Spleen (tissue), 11 donors: ENCODE data around the gene NOSIP. TPM values are rescaled to one million over a fixed set of nuclear protein-coding genes. Genes with fewer than 3 reads are reported as not detected.

Source experiments
- DNase-seq: peaks from one replicate; pipeline ENCODE4 v3.0.0-alpha.2; 2020
- H3K27ac ChIP-seq, 8 donors: fragments of 200-600 bp; sonication (generic) in 7 of 8; 1 replicate in 4 of 8; 2 replicates in 4 of 8; pipeline versions ENCODE4 v1.5.0 to v1.8.0; 2016 to 2021; ENCODE audit warnings: inconsistent platforms in 4 of 8, mild to moderate bottlenecking in 4 of 8, moderate library complexity in 1 of 8
- H3K27me3 ChIP-seq, 7 donors: fragments of 200-600 bp; sonication (generic) in 6 of 7; replicated peaks in 1 of 7; 1 replicate in 4 of 7; 2 replicates in 3 of 7; pipeline versions ENCODE4 v1.5.0 to v1.8.0; 2016 to 2021; ENCODE audit warnings: inconsistent platforms in 3 of 7, mild to moderate bottlenecking in 1 of 7
- H3K36me3 ChIP-seq, 6 donors: fragments of 200-600 bp; sonication (generic) in 5 of 6; 1 replicate in 4 of 6; 2 replicates in 2 of 6; pipeline versions ENCODE4 v1.5.0 to v1.8.0; 2016 to 2021; ENCODE audit warnings: inconsistent platforms in 2 of 6
- H3K4me1 ChIP-seq, 6 donors: fragments of 200-600 bp; sonication (generic) in 5 of 6; 1 replicate in 3 of 6; 2 replicates in 3 of 6; pipeline versions ENCODE4 v1.5.0 to v1.8.0; 2016 to 2021; ENCODE audit warnings: inconsistent platforms in 3 of 6
- H3K4me3 ChIP-seq, 8 donors: fragments of 200-600 bp; sonication (generic) in 7 of 8; 1 replicate in 4 of 8; 2 replicates in 4 of 8; pipeline versions ENCODE4 v1.5.0 to v1.8.0; 2016 to 2021; ENCODE audit warnings: inconsistent platforms in 4 of 8, mild to moderate bottlenecking in 4 of 8, moderate library complexity in 2 of 8
- H3K9me3 ChIP-seq, 8 donors: fragments of 200-600 bp; sonication (generic) in 7 of 8; 1 replicate in 4 of 8; 2 replicates in 4 of 8; pipeline versions ENCODE4 v1.5.0 to v1.8.0; 2016 to 2021; ENCODE audit warnings: inconsistent platforms in 4 of 8
- POLR2A ChIP-seq, 3 donors: fragments of 450-650 bp; IDR thresholded peaks; one replicate each; pipeline ENCODE4 v1.5.1; 2017; ENCODE audit warnings: antibody characterized with exemption in 3 of 3, mild to moderate bottlenecking in 1 of 3
- POLR2AphosphoS5 ChIP-seq, 3 donors: sonication (generic); formaldehyde crosslinking; IDR thresholded peaks; one replicate each; pipeline ENCODE4 v1.5.1; 2017; ENCODE audit warnings: antibody characterized with exemption in 3 of 3
- WGBS, 5 donors: extraction: QIAGEN DNeasy Blood & Tissue Kit in 3 of 5; methylation state at CpG; one replicate each; pipeline versions ENCODE4 v1.1.5 to v1.1.7; 2013 to 2018; 5-methylcytosine and 5-hydroxymethylcytosine counted together
- intact Hi-C: fragments of 100-400 bp; cut with DNase I; formaldehyde crosslinking; loops from one replicate; pipeline ENCODE4 v1.15.0; 2023; ENCODE audit warnings: low total_unique reads
- polyA plus RNA-seq, 3 donors: library from polyadenylated mRNA; stranded (reverse); fragments of 200-250 nt; gene quantifications; one replicate each; pipeline ENCODE4 v1.2.1, GENCODE V29; 2013
- total RNA-seq, 7 donors: library from RNA; depleted of rRNA in 3 of 7; stranded (reverse); fragments of >200 nt in 3 of 7; fragmentation: NEBNext Ultra II Directional in 4 of 7; extraction: Animal tissue kit (Norgen Biotek cat#: 25700) in 4 of 7; gene quantifications; one replicate each; pipeline versions ENCODE4 v1.1.0 to v1.2.1, GENCODE V29; 2016 to 2021
- TF ChIP-seq, protein P1 (sequence below), 11 experiments: fragments of 200-600 bp in 7 of 11; fragments of 450-650 bp in 4 of 11; sonication (generic) in 4 of 11; IDR thresholded peaks in 8 of 11; conservative IDR thresholded peaks in 3 of 11; 1 replicate in 7 of 11; 2 replicates in 4 of 11; pipeline versions ENCODE4 v1.4.0 to v1.8.0; 2016 to 2021; ENCODE audit warnings: antibody characterized with exemption in 11 of 11, inconsistent platforms in 4 of 11, mild to moderate bottlenecking in 1 of 11
- donor health status: healthy with polysubstance abuse.
- donor health status: DM: no; HTN: no; CAD: no; lungs with moderate emphysema.
- donor health status: DM: no; HTN: no; CAD: no.
- donor health status: Bipolar disorder and iron deficiency.
- donor health status: healthy.
- donor health status: DM: no; HTN: no; CAD: no.
- donor health status: DM: yes; HTN: yes; CAD: no.

NOSIP gene
- total and polyA plus RNA-seq, 10 donors, result 58.6 to 152 (median 71.7) TPM

DNA sequence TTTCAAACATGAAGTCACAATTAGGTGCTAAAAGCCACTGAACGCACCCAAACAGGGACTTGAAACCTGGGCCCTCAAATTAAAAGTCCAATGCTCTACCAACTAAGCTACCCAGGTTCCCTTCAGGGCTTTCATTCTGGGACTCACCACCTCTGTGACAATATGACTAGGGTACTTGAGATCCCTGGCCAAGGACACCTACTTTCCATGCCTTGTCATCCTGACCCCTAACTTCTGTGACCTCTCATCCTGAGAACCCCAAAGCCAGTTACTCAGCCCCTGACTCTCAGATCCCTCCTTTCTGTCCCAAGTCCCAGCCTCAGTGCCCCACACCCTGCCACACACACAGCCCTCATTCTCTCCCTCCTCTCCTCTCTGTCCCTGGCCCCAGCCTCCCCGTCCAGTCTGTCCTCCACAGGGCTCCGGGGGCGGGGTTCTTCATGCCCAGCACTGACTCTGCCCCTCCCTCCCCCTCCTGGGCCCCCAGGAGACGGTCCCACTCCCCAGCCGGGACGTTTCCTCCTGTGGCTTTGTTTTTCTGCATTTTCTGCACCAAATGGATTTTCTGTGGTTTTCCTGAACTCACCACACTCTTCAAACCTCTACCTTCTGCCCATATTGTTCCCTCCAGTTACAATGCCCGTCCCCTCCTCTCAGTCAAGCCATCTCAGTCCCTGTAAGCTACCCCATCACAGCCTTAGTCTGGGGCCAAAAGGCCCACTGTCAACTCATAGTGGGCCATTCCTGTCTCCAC is 45.5 kb downstream of the NOSIP start:
- peak overlapping the region in 1 of 8 donors; percentile 64 for H3K27ac ChIP-seq
- H3K36me3 ChIP-seq, result peaks cover 0 to 69% (median 12%) of the 10 kb centered on the region in 6 donors
- H3K27me3 ChIP-seq, result no peaks in the 10 kb centered on the region
- intact Hi-C loops, result no loop called here
- TF ChIP-seq, protein P1, sequence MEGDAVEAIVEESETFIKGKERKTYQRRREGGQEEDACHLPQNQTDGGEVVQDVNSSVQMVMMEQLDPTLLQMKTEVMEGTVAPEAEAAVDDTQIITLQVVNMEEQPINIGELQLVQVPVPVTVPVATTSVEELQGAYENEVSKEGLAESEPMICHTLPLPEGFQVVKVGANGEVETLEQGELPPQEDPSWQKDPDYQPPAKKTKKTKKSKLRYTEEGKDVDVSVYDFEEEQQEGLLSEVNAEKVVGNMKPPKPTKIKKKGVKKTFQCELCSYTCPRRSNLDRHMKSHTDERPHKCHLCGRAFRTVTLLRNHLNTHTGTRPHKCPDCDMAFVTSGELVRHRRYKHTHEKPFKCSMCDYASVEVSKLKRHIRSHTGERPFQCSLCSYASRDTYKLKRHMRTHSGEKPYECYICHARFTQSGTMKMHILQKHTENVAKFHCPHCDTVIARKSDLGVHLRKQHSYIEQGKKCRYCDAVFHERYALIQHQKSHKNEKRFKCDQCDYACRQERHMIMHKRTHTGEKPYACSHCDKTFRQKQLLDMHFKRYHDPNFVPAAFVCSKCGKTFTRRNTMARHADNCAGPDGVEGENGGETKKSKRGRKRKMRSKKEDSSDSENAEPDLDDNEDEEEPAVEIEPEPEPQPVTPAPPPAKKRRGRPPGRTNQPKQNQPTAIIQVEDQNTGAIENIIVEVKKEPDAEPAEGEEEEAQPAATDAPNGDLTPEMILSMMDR (IDR thresholded peaks at IDR 0.05 in 8 of 11, conservative IDR thresholded peaks at IDR 0.05 in 3 of 11), result no peak
- TF ChIP-seq POLR2A (IDR thresholded peaks at IDR 0.05) (no peak), POLR2AphosphoS5 (IDR thresholded peaks at IDR 0.05) (no peak)
- peaks cover 13 to 50% (median 39%) of the 10 kb centered on the region in 6 donors for H3K4me1 ChIP-seq
- no peak for DNase-seq
- H3K9me3 ChIP-seq, result no peaks in the 10 kb centered on the region
- WGBS, 5 donors, result 20 to 45% (median 35%) methylated on average over 8 of the region's 8 CpGs
- peak overlapping the region in 4 of 8 donors; percentile 64 to 85 (median 70) for H3K4me3 ChIP-seq

DNA sequence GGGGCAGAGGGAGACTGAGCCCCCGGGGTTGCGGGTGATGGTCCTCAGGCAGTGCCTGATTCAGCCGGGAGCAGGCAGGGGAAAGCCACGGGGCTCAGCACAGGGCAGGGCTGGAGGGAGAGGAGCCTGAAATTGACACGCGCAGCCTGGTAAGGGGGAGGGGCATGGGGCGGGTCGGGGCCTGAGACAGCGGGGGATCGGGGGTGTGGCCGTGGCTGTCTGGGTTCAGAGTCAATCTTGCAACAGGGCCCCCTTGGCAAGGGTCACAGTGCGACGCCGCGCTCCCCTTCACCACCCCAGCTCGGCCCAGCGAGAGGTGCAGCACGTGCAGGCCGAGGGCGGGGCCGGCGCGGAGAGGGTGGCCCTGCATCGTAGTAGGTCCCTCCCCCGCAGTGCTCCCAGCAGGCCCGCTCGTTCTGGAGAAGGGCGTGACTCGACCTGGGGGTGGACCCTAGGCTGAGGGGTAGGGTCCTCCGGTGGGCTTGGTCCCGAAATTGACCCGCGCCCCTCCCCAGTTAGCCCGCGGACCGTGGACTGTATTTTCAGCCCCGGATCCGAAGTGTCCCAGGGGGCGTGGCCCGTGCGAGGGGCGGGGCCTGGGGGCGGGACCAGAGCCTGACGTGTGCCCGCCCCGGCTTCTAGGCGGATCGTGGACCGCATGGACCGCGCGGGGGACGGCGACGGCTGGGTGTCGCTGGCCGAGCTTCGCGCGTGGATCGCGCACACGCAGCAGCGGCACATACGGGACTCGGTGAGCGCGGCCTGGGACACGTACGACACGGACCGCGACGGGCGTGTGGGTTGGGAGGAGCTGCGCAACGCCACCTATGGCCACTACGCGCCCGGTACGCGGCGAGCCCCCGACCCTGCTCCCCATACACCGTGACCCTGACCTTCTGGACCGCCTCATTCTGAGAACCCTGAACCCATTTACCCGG is 46.5 kb downstream of the NOSIP start:
- H3K27ac ChIP-seq, result peak overlapping the region in 4 of 8 donors; percentile 24 to 64 (median 58)
- peak overlapping the region; percentile 60 to 85 (median 68) for H3K4me3 ChIP-seq
- 1 to 4% (median 2%) methylated on average over 26 to 87 of the region's 87 CpGs for WGBS, 5 donors
- intact Hi-C loops, result no loop called here
- H3K4me1 ChIP-seq, result peaks cover 13 to 57% (median 42%) of the 10 kb centered on the region in 6 donors
- DNase-seq, result peak; percentile 94
- H3K27me3 ChIP-seq, result no peaks in the 10 kb centered on the region
- TF ChIP-seq, protein P1 (IDR thresholded peaks at IDR 0.05 in 8 of 11, conservative IDR thresholded peaks at IDR 0.05 in 3 of 11), result peak in 7 of 11 experiments; percentile 43 to 53 (median 43)
- TF ChIP-seq POLR2A (IDR thresholded peaks at IDR 0.05) (no peak), POLR2AphosphoS5 (IDR thresholded peaks at IDR 0.05) (peak in 2 of 3 donors; percentile 61 to 78)
- no peaks in the 10 kb centered on the region for H3K9me3 ChIP-seq
- peaks cover 0 to 67% (median 8%) of the 10 kb centered on the region in 6 donors for H3K36me3 ChIP-seq

DNA sequence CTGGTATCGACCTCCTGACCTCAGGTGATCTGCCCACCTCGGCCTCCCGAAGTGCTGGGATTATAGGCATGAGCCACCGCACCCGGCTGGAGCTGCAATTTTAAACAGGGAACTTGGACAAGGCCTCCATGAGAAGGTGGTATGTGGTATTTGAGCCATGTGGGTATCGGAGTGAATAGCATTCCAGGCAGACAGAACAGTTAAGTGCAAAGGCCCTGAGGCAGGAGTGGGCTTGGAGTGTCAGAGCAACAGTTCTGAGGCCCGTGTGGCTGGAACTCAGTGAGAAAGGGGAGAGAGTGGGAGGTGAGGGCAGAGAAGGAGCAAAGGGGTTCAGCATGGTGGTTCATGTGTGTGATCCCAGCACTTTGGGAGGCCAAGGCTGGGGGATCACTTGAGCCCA is 49.6 kb downstream of the NOSIP start:
- Histone ChIP-seq H3K9me3 (no peaks in the 10 kb centered on the region), H3K27ac (no peak overlapping the region), H3K4me1 (peaks cover 11 to 56% (median 50%) of the 10 kb centered on the region in 6 donors), H3K4me3 (no peak overlapping the region), H3K36me3 (peaks cover 0 to 56% (median 8%) of the 10 kb centered on the region in 6 donors), H3K27me3 (no peaks in the 10 kb centered on the region)
- WGBS, 5 donors, result 90 to 96% (median 91%) methylated on average over 7 of the region's 7 CpGs
- intact Hi-C loops, result no loop called here
- no peak for DNase-seq
- TF ChIP-seq POLR2AphosphoS5 (IDR thresholded peaks at IDR 0.05) (no peak), POLR2A (IDR thresholded peaks at IDR 0.05) (no peak)
- TF ChIP-seq, protein P1 (IDR thresholded peaks at IDR 0.05 in 8 of 11, conservative IDR thresholded peaks at IDR 0.05 in 3 of 11), result no peak
